ENCODE measurements around the gene NKD2. TPM values are rescaled to one million over a fixed set of nuclear protein-coding genes. Genes with fewer than 3 reads are reported as not detected.

Gene NKD2
- total RNA-seq, 1 donor from 2014 or later = 20.6 TPM

- no peaks in the 10 kb centered on the region for H3K36me3 Mint-ChIP-seq (ENCODE audit: low read depth)
- H3K27ac Mint-ChIP-seq (ENCODE audit: unreplicated experiment) = no peak overlapping the region
Observed at GRCh38 chr5:1026700-1027621, 18.4 kb downstream of the NKD2 start.

GRCh38 chr5:1027631-1028441 is 19.2 kb downstream of the NKD2 start:
- no peak overlapping the region for H3K27ac Mint-ChIP-seq (ENCODE audit: unreplicated experiment)
- TF ChIP-seq CTCF (conservative IDR thresholded peaks at IDR 0.05) = no peak
- no peak overlapping the region for H3K4me3 Mint-ChIP-seq
- no peak for DNase-seq (ENCODE audit: low read depth, low spot score)
- no peaks in the 10 kb centered on the region for H3K27me3 Mint-ChIP-seq (ENCODE audit: low read depth)
- H3K36me3 Mint-ChIP-seq (ENCODE audit: low read depth) = no peaks in the 10 kb centered on the region
- H3K4me1 Mint-ChIP-seq = no peaks in the 10 kb centered on the region
- H3K9me3 Mint-ChIP-seq = no peaks in the 10 kb centered on the region

More at GRCh38 chr5:1026700-1027621, 18.4 kb downstream of the NKD2 start:
- Mint-ChIP-seq H3K4me3 (no peak overlapping the region), H3K9me3 (no peaks in the 10 kb centered on the region), H3K27me3 (ENCODE audit: low read depth) (no peaks in the 10 kb centered on the region), H3K4me1 (no peaks in the 10 kb centered on the region)
- DNase-seq (ENCODE audit: low read depth, low spot score) = no peak
- no peak for TF ChIP-seq CTCF (conservative IDR thresholded peaks at IDR 0.05)

GRCh38 chr5:1028481-1029281 is 20.1 kb downstream of the NKD2 start:
- H3K4me1 Mint-ChIP-seq = no peaks in the 10 kb centered on the region
- no peaks in the 10 kb centered on the region for H3K36me3 Mint-ChIP-seq (ENCODE audit: low read depth)
- no peaks in the 10 kb centered on the region for H3K27me3 Mint-ChIP-seq (ENCODE audit: low read depth)
- no peak overlapping the region for H3K4me3 Mint-ChIP-seq
- DNase-seq (ENCODE audit: low read depth, low spot score) = no peak
- H3K27ac Mint-ChIP-seq (ENCODE audit: unreplicated experiment) = peak overlapping the region; percentile 57
- H3K9me3 Mint-ChIP-seq = no peaks in the 10 kb centered on the region
- TF ChIP-seq CTCF (conservative IDR thresholded peaks at IDR 0.05) = no peak

GRCh38 chr5:1029282-1029944 is 20.8 kb downstream of the NKD2 start:
- H3K27ac Mint-ChIP-seq (ENCODE audit: unreplicated experiment) = no peak overlapping the region
- no peaks in the 10 kb centered on the region for H3K36me3 Mint-ChIP-seq (ENCODE audit: low read depth)
- H3K4me1 Mint-ChIP-seq = no peaks in the 10 kb centered on the region
- no peak for DNase-seq (ENCODE audit: low read depth, low spot score)
- H3K27me3 Mint-ChIP-seq (ENCODE audit: low read depth) = no peaks in the 10 kb centered on the region
- no peak overlapping the region for H3K4me3 Mint-ChIP-seq
- H3K9me3 Mint-ChIP-seq = no peaks in the 10 kb centered on the region
- TF ChIP-seq CTCF (conservative IDR thresholded peaks at IDR 0.05) = no peak
